Keratinocyte (primary cell): ENCODE measurements around the gene UBE2I. TPM values are rescaled to one million over a fixed set of nuclear protein-coding genes. Genes with fewer than 3 reads are reported as not detected.

Experiments used
- DNase-seq: peaks from one replicate; pipeline ENCODE4 v3.0.0-alpha.2; 2011; ENCODE audit warnings: low read depth, missing footprints, low spot score
- FAIRE-seq: peaks from 2 replicates; lab custom pipeline; 2011; peaks lifted over from hg19 to GRCh38; lab: Jason Lieb, UNC
- H2AFZ ChIP-seq: 2 replicates; pipeline ENCODE4 v1.6.0; 2012; ENCODE audit warnings: low read length, control low read depth, inconsistent platforms; ENCODE audit not compliant: control insufficient read depth
- H3K27ac ChIP-seq: 2 replicates; pipeline ENCODE4 v1.5.1; 2011; ENCODE audit warnings: low read length; ENCODE audit not compliant: control insufficient read depth, insufficient read depth
- H3K27me3 ChIP-seq: 3 replicates; pipeline ENCODE4 v1.6.0; 2011; ENCODE audit warnings: low read length; ENCODE audit not compliant: control insufficient read depth, insufficient read depth; ENCODE audit errors: extremely low read depth
- H3K36me3 ChIP-seq, 2 experiments: 2 replicates in 1 of 2; 3 replicates in 1 of 2; pipeline ENCODE4 v1.5.1; 2011; ENCODE audit warnings: low read length in 2 of 2, mild to moderate bottlenecking in 1 of 2; ENCODE audit not compliant: control insufficient read depth in 2 of 2, insufficient read depth in 2 of 2; ENCODE audit errors: extremely low read depth in 1 of 2
- H3K4me1 ChIP-seq: 3 replicates; pipeline ENCODE4 v1.5.1; 2011; ENCODE audit warnings: low read length; ENCODE audit not compliant: control insufficient read depth, insufficient read depth; ENCODE audit errors: extremely low read depth
- H3K4me2 ChIP-seq: 3 replicates; pipeline ENCODE4 v1.6.0; 2011; ENCODE audit warnings: low read depth, low read length; ENCODE audit not compliant: control insufficient read depth, insufficient read depth; ENCODE audit errors: extremely low read depth
- H3K4me3 ChIP-seq, 3 experiments: fragments of 200-600 bp in 1 of 3; sonication (generic) in 1 of 3; 2 replicates in 2 of 3; 3 replicates in 1 of 3; pipeline ENCODE4 v1.5.1; 2011 to 2016; ENCODE audit warnings: low read length in 3 of 3, mild to moderate bottlenecking in 3 of 3, control low read depth in 2 of 3, inconsistent platforms in 1 of 3, low read depth in 1 of 3, mixed read lengths in 1 of 3, mixed run types in 1 of 3, moderate library complexity in 1 of 3; ENCODE audit not compliant: control insufficient read depth in 2 of 3, insufficient read depth in 2 of 3; ENCODE audit errors: extremely low read depth in 1 of 3
- H3K79me2 ChIP-seq: 2 replicates; pipeline ENCODE4 v1.6.0; 2012; ENCODE audit warnings: low read length; ENCODE audit not compliant: control insufficient read depth, insufficient read depth
- H3K9ac ChIP-seq: 3 replicates; pipeline ENCODE4 v1.6.0; 2011; ENCODE audit warnings: low read length; ENCODE audit not compliant: control insufficient read depth, insufficient read depth; ENCODE audit errors: extremely low read depth
- H3K9me1 ChIP-seq: 3 replicates; pipeline ENCODE4 v1.6.0; 2011; ENCODE audit warnings: low read length; ENCODE audit not compliant: control insufficient read depth, insufficient read depth; ENCODE audit errors: extremely low read depth
- H3K9me3 ChIP-seq: 2 replicates; pipeline ENCODE4 v1.5.1; 2012; ENCODE audit warnings: low read depth, low read length; ENCODE audit not compliant: control insufficient read depth
- H4K20me1 ChIP-seq: 3 replicates; pipeline ENCODE4 v1.6.0; 2011; ENCODE audit warnings: low read length; ENCODE audit not compliant: control insufficient read depth, insufficient read depth; ENCODE audit errors: extremely low read depth
- CTCF ChIP-seq, 3 experiments: IDR thresholded peaks in 1 of 3; conservative IDR thresholded peaks in 1 of 3; optimal IDR thresholded peaks in 1 of 3; 2 replicates in 2 of 3; 3 replicates in 1 of 3; pipeline versions ENCODE3 to v1.5.1; 2011; ENCODE audit warnings: low read length in 3 of 3, mild to moderate bottlenecking in 3 of 3, moderate library complexity in 2 of 3, control low read depth in 1 of 3, inconsistent platforms in 1 of 3; ENCODE audit not compliant: insufficient read depth in 2 of 3; ENCODE audit errors: extremely low read depth in 1 of 3
- EZH2 ChIP-seq: IDR thresholded peaks from one replicate; pipeline ENCODE4 v1.6.1; 2012; ENCODE audit warnings: inconsistent platforms, mild to moderate bottlenecking, low read length, moderate library complexity
- dilution Hi-C: fragments of 300-500 bp; cut with MboI; formaldehyde crosslinking; loops from one replicate; pipeline ENCODE4 v1.7.0; 2020; ENCODE audit warnings: low sequenced_read_pairs; ENCODE audit not compliant: extremely low pct_ligation_motif_present
- polyA plus RNA-seq, 5 experiments: library from polyadenylated mRNA; depleted of rRNA in 3 of 5; stranded (reverse) in 3 of 5; stranded (forward) in 1 of 5; unstranded in 1 of 5; fragments of >200 nt; gene quantifications; 1 replicate in 1 of 5; 2 replicates in 3 of 5; 3 replicates in 1 of 5; pipeline versions ENCODE4 v1.2.1 to v1.2.3, GENCODE V29; 2011 to 2012; ENCODE audit warnings: missing spikeins in 2 of 5, low read depth in 1 of 5, low replicate concordance in 1 of 5

UBE2I gene
- polyA plus RNA-seq, 1 donor (not counting 4 experiments of a cell fraction or from before 2014, with no cell fraction given): 157 TPM

- Histone ChIP-seq H3K79me2 (peaks cover 11% of the 10 kb centered on the region), H3K4me1 (no peaks in the 10 kb centered on the region), H3K36me3 (peaks cover 12 to 24% of the 10 kb centered on the region in 2 experiments), H3K4me3 (no peak overlapping the region), H2AFZ (no peak overlapping the region), H4K20me1 (no peaks in the 10 kb centered on the region), H3K9me1 (no peaks in the 10 kb centered on the region), H3K9me3 (no peaks in the 10 kb centered on the region), H3K27me3 (no peaks in the 10 kb centered on the region), H3K4me2 (no peak overlapping the region), H3K9ac (no peak overlapping the region), H3K27ac (no peak overlapping the region)
- no peak for FAIRE-seq
- dilution Hi-C loops: no loop called here
- no peak for TF ChIP-seq CTCF (optimal IDR thresholded peaks at IDR 0.05 in 1 of 3, IDR thresholded peaks at IDR 0.05 in 1 of 3, conservative IDR thresholded peaks at IDR 0.05 in 1 of 3; ENCODE audit: extremely low read depth in 1 of 3, insufficient read depth in 2 of 3, low read length in 3 of 3)
- TF ChIP-seq EZH2: no peak
- no peak for DNase-seq
These were observed 53.4 kb downstream of the UBE2I start for GRCh38 chr16:1362807-1363206.

DNA sequence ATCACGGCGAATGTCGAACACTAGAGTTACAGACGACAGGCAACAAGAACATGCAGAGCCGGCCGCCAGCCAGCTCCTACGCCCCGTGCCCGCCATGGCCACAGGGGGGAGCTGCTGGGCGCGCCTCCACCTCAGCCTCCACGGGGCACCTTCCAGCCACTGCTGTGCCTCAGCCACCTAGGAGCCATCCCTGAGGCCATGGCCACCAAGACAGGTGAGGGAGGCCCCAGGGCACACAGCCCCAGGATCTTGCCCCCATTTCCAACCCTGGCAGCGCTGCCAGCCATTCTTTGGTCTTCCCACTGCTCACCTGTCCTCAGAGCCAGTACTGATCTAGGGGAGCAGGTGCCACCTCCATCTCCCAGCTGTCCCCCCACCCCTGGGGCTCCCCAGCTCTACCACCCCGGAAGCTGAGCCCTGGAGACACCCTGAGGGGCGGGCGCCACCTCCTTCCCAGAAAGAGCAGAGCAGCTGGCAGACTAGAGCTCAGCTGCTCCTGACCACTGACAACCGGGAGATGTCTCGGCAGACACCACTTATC, 54.1 kb downstream of the UBE2I start:
- H3K27ac ChIP-seq: no peak overlapping the region
- no peaks in the 10 kb centered on the region for H3K27me3 ChIP-seq
- H3K9me1 ChIP-seq: no peaks in the 10 kb centered on the region
- H2AFZ ChIP-seq: no peak overlapping the region
- dilution Hi-C loops: no loop called here
- no peak overlapping the region for H3K9ac ChIP-seq
- no peaks in the 10 kb centered on the region for H4K20me1 ChIP-seq
- DNase-seq: no peak
- TF ChIP-seq EZH2 (no peak), CTCF (optimal IDR thresholded peaks at IDR 0.05 in 1 of 3, IDR thresholded peaks at IDR 0.05 in 1 of 3, conservative IDR thresholded peaks at IDR 0.05 in 1 of 3; ENCODE audit: extremely low read depth in 1 of 3, insufficient read depth in 2 of 3, low read length in 3 of 3) (peak; percentile 83 to 98 (median 97))
- no peak overlapping the region for H3K4me3 ChIP-seq
- peaks cover 7% of the 10 kb centered on the region for H3K79me2 ChIP-seq
- H3K4me2 ChIP-seq: no peak overlapping the region
- H3K9me3 ChIP-seq: no peaks in the 10 kb centered on the region
- FAIRE-seq: no peak
- peaks cover 12 to 23% of the 10 kb centered on the region in 2 experiments for H3K36me3 ChIP-seq
- H3K4me1 ChIP-seq: no peaks in the 10 kb centered on the region
